Activated CD4-positive, alpha-beta T cell treated with anti-CD3 and anti-CD28 coated beads for 4 hours (primary cell): ENCODE data around the gene IGSF9.

Experiments used
- DNase-seq, 2 donors: peaks; one replicate each; pipeline ENCODE4 v3.0.0-alpha.2; 2020

IGSF9 gene, protein sequence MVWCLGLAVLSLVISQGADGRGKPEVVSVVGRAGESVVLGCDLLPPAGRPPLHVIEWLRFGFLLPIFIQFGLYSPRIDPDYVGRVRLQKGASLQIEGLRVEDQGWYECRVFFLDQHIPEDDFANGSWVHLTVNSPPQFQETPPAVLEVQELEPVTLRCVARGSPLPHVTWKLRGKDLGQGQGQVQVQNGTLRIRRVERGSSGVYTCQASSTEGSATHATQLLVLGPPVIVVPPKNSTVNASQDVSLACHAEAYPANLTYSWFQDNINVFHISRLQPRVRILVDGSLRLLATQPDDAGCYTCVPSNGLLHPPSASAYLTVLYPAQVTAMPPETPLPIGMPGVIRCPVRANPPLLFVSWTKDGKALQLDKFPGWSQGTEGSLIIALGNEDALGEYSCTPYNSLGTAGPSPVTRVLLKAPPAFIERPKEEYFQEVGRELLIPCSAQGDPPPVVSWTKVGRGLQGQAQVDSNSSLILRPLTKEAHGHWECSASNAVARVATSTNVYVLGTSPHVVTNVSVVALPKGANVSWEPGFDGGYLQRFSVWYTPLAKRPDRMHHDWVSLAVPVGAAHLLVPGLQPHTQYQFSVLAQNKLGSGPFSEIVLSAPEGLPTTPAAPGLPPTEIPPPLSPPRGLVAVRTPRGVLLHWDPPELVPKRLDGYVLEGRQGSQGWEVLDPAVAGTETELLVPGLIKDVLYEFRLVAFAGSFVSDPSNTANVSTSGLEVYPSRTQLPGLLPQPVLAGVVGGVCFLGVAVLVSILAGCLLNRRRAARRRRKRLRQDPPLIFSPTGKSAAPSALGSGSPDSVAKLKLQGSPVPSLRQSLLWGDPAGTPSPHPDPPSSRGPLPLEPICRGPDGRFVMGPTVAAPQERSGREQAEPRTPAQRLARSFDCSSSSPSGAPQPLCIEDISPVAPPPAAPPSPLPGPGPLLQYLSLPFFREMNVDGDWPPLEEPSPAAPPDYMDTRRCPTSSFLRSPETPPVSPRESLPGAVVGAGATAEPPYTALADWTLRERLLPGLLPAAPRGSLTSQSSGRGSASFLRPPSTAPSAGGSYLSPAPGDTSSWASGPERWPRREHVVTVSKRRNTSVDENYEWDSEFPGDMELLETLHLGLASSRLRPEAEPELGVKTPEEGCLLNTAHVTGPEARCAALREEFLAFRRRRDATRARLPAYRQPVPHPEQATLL

DNA sequence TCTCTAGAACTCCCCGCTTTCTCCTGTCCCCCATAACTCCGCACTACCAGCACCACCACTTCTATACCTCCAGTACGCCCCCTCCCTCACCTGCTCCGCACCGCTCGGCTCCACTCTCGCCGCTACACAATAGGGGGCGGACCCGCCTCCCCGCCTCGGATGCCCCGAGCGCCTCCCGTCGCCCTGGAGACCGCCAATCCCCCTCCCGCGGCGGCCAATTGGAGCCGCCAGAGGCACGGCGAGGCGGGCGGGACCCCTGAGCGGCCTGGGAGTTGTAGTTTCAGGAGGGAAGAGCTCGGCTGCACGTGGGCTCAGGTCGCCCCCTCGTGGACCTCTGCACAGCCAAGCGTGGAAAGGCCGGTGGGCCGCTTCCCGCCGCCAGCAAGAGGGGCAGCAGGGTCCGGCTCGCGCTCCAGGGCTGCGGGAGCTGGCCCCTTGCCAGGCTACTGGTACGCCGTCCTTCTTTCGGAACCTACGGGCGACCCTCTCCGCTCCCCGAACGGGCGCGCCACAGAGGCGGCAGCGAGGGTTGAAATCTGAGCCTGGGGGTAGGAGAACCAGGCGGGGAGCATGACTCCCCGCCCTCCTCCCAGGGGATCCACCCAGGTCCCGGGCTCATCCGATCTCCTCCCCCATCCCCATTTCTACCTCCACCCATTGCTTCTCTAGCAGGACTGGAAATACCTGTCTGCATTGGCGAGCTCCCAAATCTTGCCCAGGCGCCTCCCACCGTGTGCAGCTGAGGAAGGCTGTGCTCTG is at the start of gene IGSF9:
Gene IGSF9, minus strand, starts transcription at position 131 of the 759 bp plus-strand sequence. CDS start 2,159 bp downstream, outside the sequence.
- DNase-seq, result peak; percentile 72 to 74

DNA sequence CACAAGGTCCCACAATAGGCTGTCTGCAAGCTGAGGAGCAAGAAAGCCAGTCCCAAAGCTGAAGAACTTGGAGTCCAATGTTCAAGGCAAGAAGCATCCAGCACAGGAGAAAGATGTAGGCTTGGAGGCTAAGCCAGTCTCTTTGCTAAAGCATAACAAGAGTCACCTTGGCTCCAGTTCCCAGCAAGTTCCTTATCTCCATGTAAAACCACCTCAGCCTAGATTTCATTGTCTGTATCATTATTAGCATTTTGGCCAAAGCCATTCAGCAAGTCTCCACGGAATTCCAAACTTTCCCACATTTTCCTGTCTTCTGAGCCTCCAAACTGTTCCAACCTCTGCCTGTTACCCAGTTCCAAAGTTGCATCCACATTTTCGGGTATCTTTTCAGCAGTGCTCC is 49.5 kb upstream of the IGSF9 start:
- no peak for DNase-seq

DNA sequence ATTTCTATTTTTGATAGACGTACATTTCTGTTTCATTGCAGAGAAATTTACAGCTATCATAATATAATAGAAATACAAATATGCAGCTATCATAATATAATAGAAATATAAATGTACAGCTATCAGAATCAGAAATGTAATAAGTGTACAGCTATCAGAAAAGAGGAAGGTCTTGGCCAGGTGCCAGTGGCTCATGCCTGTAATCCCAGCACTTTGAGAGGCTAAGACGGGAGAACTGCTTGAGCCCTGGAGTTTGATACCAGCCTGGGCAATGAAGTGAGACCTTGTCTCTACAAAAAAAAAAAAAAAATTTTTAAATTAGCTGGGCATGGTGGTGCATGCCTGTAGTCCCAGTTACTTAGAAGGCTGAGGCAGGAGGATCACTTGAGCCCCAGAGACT is 48.5 kb upstream of the IGSF9 start:
- no peak for DNase-seq

DNA sequence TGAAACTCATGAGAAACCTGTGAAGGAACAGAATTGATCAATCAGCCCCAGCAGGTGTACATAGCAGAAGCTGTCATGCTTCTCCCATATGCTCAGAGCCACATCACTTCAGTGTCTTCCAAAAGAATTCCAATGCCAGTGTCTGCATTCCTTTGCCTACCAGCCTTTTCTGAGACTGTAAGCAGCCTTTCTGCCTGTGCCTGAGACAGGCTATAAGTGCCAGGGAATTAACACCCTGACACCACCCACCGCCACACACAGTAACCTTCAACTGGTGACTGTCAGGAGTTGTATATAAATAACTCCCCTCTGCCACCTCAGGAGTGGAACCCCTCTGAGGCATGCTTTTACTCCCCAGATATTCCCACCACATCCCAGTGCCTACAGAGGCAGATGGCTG is 46.7 kb upstream of the IGSF9 start:
- DNase-seq, result no peak

DNA sequence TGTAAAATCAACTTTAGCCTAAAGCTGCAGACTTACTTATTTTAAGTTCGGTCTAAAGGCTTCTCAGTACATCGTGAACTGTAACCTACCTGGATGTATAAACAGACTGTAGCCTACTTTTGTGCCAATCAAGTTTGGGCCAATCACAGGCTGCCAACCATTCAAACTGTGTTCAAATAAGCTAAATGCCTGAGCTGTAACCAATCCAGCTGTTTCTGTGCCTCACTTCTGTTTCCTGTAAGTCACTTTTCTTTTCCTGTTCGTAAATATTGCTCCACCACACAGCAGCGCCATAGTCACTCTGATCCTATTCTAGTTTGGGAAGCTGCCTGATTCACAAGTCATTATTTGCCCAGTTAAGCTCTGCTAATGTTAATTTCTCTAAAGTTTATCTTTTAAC is 46.1 kb upstream of the IGSF9 start:
- no peak for DNase-seq

DNA sequence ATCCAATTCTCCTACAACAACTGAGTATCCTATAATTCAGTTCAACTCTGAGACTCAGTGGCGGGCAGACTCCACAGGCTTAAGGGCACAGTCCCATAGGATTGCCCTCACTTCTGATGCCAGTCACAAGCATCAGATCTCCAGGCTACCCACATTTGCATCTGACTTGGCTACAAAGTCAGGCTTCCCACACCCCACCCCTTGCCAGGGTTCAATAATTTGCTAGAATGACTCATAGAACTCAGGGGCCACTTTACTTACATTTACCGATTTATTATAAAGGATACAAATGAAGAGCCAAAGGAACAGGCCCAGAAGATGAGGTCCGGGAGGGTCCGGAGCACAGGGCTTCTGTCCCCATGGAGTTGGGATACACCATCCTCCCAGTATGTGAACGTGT is 44.6 kb upstream of the IGSF9 start:
- DNase-seq, result no peak

DNA sequence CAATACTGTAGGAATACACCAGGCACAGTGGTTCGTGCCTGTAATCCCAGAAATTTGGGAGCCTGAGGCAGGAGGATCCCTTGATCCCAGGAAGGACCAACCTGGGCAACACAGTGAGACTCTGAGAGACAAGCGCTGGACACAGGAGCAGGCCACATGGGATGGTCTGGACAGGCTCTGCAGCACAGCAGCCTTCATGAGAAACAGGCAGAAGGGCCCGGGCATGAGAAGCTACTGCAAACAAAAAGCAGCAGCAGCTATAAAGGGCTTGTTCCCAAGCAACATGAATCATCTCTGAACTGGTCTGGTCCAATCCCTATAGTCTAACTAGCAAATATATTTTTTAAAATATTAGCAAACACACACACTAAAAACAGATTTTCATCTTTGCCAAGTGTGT is 44.2 kb upstream of the IGSF9 start:
- no peak for DNase-seq

DNA sequence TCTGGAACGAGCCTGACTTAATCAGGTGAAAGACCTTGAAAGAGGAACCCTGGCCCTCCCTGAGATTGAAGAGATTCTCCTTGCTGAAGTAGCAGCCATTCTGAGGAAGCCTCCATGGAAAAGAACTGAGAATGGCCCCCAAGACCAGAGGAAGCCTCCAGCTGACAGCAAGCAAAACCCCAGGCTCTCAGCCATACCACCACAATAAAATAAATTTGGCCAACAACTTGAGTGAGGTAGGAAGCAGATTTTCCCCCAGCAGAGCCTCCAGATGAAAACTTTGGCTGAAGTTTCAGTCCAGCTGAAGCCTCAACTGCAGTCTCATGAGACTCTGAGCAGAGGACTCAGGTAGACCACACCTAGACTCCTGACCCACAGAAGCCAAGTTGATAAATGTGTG is 42.6 kb upstream of the IGSF9 start:
- DNase-seq, result no peak

DNA sequence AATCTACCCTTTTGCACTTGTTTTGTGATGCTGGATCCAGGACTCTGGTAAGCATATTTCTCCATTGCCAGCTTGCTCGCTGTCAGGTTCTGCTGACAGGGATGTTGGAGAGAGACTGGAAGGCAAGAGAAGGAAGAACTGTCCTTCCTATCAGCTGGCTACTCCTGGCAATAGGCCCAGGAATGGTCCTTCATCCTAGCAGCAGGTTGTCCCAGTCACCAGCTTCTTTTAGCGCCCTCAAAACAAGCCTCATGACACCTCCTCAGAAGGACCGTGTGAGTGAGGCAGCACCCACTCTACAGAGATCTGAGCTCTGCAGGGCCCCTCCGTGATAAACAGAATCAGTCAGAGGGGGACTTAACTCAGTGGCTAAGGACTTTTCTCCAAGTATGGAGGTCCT is 41.8 kb upstream of the IGSF9 start:
- DNase-seq, result no peak

DNA sequence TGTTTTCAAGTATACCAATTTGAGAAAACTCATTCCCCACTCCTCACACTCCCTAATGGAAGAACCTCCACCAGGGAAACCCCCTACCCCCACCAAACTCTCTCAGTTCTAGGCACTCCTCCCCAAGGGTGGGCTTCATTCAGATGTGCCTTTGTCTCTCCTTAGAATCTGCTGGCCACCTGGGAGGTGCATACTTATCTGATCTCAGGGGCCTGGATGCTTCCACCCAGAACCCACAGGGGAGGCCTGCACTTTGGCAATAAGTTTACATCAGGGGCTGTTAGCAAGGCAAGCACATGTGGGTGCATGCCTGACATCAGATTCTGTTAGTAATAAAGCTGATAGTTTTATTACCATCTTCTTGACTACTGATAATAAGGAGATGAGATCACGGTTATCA is 41.1 kb upstream of the IGSF9 start:
- DNase-seq, result no peak

DNA sequence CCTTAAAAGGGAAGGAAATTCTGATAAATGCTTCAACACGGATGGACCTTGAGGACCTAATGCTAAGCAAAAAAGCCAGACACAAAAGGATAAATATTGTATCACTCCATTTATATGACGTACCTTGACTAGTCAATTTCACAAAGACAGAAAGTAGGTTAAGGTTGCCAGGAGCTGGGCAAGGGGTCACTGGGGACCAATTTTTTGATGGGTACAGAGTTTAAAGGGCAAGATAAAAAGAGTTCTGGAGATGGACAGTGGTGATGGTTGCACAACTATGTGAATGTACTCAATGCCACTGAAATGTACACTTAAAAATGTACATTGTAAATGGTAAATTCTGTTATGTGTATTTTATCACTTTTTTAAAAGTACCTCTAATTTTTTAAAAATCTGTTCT is 40.7 kb upstream of the IGSF9 start:
- no peak for DNase-seq

DNA sequence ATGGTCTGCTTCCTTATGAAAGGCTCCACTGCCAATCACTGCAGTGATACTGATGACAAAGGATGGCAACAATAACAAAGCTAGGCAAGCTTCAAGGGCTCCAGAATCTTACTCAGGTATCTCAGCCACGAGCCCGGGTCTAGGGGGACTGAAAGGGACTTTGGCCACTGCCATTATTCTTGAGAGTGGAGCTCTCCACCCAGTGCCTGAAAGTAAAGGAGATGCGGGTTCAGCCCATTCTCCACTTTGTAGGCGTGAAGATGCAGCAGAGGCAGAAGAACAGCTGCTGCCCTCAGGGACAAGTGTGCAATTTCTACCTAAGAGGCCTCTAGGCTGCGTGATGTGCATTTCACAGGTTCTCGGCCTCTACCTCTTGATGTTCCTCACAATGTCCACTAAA is 40.1 kb upstream of the IGSF9 start:
- DNase-seq, result no peak

DNA sequence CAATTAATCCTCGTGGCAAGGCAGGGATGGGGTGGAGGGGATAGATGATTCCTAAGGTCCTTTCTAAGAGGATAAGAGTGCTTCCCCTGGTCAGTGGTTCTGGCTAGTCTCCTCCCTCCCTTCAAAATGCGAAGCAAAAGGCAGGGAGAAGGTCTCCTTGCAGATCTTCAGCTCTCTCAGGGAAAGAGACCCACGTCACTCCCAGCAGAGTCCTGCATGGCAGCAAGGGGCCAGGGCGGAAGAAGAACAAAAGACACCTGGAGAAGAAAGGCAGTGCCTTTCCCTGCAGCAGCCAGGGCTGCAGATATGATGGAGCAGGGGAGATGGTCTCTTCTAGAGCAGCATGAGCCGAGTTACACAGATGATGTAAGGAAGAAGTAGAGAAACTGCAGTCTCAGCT is 38.3 kb upstream of the IGSF9 start:
- no peak for DNase-seq

DNA sequence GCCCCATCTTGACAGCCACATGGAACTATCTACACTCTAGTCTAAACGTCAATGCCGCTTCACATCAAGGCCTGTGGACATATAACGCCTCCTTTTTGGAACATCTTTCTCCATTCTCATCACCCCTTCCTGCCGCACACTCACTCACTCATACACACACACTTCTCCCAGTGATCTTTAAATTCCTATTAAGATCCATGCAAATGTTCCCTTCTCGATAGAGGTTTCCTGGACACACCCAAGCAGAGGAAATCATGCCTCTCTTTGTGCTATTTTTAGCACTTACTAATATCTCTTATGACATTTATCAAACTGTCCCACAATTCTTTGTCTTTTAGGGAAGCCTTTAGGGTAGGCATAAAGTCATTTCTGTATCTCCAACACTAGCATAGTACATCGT is 36.9 kb upstream of the IGSF9 start:
- no peak for DNase-seq

DNA sequence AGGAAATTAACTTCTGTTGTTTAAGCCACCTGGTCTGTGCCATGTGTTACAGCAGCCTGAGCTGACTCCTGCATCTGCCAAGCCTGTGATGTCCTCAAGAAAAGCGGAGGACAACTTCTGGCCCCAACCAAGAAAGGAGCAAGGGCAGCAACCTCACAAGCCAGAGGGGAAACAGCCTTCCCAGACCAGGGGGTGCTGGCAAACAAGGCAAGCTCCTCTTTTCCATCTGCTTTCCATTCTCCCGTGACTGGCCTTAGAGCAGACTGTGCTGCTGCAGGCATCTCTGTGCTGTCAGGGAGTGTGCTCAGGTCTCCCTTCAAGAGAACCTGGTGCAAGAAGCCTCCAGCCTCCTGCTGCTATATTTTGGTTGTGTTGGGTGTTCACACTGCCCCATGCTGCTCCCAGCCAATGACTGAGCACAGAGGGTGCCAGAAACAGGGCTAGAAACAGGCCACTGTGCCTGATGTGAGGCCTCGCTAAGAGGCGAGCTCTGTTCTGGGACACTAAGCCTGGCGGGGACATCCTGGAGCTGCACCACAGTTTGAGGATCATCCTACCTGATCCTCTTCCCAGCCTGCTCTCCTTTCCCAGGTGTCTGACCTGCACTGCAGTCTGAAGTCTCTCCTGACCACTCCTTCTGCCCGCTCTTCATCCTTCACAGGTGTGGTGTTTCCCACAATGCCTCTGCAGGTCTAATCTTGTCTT is 36.1 kb upstream of the IGSF9 start:
- DNase-seq, result no peak

DNA sequence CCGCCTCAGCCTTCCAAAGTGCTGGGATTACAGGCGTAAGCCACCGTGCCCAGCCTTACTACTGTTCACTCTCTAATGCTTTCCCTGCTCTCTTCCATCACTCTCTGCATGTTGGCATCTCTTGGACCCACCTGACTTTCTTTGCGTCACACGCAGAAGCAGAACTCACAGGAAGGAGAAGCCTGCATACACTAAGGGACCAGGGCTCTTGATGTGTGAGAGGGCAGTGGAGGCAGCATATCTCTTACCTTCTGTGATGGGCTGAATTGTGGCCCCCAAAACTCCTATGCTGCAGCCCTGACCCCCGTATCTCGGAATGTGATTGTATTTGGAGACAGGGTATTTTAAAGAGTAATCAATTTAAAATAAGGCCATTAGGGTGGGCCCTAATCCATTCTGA is 35.4 kb upstream of the IGSF9 start:
- no peak for DNase-seq

DNA sequence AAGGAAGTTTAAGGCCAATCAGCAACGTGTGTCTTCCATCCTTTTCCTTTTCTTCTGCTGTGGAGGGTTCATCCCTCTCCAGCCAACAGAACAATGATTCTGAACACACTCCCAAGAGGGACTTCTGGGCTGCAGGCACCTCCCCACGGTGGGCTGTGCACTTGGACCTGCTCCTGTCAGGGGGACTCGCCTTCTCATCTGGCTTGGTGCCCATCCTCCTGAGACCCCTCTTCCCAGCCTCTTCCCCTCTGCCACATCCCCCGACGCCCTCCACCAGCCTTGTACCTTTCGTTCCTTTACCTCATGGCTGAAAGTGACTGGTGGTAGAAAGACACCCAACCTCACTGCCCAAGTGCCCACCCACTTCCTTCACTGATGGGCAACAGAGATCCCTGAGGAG is 34.7 kb upstream of the IGSF9 start:
- no peak for DNase-seq

DNA sequence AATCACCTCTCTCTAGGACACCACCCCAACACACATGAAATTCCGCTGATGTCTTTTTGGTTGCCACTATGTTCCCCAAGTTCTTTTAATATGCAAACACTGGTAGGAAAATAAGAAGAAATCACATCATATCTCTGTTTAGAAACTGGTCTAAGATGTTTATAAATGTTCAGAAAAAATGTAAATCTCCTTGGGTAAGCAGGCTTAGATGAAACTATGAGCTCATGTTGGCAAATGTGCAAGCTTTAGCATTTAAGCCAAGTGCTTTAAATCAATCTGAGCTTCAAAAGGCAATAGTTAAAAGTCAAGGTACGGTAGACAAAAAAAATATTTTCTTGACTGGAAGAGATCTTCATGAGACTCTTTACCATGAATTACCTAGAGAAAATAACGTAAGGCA is 33.8 kb upstream of the IGSF9 start:
- DNase-seq, result no peak

DNA sequence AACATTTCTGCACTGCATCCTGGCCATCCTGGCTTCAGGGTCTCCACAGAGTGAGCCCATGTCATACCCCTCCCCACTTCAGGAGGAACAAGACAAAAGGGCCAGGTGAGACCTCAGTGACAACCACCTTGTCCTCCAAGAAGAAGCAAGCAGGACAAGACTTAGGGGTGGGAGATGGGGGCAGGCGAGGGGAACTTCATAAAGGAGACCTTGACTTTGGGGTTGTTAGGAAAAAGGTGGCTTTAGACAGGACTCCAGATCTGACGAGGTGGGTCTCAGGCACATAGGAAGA is 32.6 kb upstream of the IGSF9 start:
- DNase-seq, result no peak

DNA sequence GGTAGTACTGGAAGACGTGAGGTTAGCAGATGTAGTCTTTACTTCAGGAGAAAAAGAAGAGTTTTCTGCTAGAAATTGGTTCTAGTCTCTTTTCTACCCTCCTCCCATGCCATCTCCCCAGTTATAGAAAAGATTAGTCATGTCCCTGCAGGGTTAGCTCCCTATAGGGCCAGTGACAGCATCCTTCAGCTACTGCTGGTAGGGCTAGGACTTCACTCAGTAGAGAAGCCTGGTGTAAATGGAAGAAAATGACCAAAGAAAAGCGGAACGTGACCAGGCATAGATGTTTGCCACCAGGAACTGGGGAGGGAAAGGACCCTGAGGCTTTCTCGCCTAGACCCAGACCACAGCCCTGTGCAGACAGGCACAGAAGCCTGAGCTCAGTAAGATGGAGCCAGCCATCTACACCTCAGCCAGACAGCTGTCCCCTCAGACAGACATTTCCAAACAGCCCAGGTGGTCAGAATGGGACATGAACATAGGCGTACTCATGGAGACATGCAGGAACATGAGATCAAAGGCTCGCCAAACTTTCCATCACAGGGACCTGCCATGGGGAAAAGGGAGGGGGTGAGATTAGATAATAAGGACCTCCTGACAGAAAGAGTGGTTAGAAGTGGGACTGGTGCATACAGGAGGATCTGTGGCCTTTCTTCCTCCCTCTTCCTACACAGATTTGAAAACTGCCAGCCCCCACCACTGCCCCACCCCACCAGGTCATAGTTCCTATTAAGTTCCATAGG is 32.1 kb upstream of the IGSF9 start:
- DNase-seq, result no peak

DNA sequence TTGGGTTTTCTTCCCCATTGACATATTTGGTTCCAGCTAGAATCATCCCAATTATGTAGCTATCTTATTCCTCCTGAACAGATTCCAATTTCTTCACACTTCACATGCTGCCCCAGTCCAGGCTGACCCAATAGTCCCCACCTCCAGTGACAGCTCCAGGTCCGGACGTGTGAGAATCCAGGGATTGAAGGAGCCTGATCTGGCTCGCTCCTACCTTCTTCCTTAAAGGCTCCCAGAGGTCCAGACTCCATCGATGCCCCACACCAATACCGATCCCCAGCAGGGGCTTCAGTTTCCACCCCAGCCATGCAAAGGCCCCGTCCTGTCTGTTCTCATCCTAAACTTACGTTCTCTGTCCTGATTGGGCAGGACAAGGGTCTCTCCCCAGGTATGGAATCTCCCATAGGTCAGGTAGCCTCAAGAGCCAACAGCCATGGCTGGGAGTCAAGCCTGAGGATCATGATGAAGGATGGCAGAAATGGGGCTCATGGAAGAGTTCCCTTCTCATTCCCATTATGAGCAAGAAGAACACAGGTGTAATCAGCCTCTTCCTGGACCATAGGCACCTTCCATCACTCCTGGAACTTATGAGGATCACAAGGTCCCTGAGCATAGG is 29.0 kb upstream of the IGSF9 start:
- no peak for DNase-seq
